ENCODE measurements around the gene SESN1.

The SESN1 gene

DNA sequence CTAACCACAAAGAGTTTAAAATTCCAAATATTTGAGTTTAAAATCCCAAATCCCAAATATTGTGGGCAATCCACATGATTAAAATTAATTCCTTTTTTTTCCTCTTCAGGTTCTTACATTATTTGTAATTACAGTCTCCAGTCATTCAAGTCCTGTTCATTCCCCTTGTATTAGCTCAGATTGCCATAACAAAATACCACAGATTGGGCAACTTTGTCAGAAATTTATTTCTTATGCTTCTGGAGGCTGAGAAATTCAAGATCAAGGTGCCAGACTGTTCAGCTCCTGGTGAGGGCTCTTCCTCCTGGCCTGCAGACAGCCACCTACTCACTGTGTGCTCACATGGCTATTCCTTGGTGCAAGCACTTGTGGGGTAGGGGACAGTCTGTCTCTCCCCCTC, 141.0 kb downstream of the SESN1 start:
- no peak for DNase-seq

DNA sequence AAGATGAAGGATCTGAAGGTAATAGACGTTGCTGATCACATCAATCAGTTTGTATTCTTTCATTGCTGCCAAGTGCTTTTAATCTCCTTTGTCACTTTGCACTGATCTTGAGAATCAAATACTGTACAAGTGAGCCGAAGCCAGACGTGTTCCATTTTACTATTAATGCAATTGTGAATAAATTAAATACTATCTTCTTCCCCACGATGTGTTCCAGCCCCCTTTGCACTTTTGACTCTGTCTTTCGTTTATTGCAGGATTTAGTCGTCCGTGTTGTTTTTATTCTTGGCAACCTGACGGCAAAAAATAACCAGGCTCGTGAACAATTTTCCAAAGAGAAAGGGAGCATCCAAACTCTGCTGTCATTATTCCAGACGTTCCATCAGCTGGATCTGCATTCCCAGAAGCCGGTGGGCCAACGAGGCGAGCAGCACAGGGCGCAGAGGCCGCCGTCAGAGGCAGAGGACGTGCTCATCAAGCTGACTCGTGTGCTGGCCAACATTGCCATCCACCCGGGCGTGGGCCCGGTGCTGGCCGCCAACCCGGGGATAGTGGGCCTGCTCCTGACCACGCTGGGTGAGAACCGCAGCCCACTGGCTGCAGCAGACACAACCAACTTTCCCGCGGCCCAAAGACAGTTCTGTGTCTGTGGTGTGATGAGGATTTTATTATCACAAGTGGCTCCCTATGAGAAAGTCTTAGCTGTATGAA, 141.7 kb downstream of the SESN1 start:
- DNase-seq = no peak

DNA sequence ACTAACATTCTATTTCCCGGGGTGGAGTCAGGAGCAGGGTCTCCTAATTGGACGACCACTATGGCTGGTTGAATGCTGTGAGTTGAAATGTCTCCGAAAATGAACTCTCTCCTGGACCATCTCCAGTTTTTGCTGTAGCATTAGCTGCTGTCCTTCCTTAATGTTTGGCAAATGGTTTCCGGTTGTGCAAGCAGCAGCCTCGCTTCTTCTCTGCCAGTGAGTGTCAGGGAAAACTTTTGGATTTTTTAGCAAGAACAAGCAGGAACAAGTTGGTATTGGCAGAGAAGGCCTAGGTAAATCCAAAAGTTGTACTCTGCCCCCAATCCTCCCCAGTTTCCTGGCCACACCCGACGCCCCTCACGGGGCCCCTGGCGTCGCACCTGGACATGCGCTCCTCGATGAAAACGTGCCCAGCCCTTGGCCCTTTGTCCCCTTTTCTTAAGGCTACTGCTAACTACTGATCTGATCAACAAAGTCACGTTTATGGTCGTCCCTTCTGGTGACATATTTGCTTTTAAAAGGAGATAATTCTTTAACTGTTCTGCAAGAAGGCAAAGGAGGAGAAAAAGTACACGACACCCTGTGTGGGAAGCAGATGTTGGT, 143.2 kb downstream of the SESN1 start:
- DNase-seq = no peak

DNA sequence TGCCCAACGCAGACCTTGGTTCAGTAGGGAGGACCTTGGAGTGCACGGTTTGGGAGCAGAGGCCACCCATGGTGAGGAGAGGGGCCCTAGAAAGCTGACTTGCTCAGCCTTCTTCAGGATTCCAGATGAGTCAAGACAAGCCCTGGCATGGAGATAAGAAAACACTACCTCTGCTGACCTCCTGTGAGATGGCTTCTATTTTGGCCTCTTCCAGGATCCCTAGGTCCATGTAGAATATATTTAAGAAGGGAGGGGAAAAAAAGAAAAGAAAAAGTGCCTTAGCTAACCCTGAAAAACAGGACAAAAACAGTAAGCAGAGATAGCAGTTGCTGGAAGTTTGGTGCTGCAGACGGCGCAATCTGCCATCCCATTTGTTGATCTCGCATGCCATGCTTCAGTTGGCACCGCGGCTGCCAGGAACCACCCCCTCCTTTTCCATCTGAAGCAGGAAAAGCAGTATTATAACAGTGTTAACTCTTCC, 146.4 kb downstream of the SESN1 start:
- DNase-seq = peak; percentile 66 to 84

DNA sequence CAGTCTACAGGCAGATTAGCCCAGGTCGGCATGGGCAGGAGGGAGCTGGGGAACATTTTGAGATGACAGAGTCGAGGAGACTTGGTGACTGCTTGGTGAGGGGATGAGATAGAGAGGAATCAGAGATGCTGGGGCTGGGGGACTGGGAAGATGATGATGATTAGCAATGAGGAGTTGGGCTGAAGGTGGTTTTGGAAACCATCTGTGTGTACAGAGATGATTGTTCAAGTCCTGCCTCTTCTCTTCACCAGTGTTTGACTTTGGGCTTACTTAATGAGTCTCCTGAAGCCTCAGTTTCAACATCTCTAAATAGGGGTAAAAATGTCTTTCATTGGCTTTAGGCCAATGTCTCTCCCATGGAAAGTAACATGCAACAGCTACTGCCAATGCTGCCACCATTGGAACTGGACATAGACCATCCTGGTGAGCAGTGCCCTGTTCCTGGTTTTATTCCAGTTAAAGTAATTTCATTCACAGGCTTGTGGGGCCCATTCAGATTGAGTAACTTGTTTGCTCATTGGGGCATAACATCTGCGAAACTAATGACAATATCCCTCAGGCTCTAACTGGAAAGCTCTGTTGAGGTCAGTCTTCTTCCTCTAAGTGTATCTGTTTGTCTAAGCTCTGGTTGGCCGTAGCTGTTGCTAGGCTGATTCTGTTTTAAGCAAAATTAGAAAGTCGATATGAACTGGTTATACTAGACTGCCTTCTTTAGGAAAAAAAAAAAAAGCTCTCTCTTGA, 147.4 kb downstream of the SESN1 start:
- DNase-seq = peak; percentile 16 to 64

DNA sequence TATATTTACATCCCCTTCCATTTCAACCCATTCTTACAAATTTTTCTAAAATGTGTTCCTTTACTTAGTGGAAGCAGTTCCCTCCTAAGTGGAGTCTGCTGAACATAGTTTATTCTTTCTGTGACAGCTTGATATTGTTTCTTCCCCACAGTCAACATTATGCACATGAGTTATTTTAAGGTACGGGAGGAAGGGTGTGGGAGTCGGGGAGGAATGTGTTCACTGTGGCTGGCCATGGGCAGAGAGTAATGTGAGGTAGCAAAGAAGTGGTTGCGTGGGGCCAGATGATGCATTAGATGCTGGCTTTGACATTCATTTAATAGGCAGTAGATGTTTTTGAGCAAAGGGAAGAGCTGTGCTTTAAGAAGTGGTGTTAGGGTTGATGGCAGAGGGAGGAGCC, 148.0 kb downstream of the SESN1 start:
- DNase-seq = no peak

DNA sequence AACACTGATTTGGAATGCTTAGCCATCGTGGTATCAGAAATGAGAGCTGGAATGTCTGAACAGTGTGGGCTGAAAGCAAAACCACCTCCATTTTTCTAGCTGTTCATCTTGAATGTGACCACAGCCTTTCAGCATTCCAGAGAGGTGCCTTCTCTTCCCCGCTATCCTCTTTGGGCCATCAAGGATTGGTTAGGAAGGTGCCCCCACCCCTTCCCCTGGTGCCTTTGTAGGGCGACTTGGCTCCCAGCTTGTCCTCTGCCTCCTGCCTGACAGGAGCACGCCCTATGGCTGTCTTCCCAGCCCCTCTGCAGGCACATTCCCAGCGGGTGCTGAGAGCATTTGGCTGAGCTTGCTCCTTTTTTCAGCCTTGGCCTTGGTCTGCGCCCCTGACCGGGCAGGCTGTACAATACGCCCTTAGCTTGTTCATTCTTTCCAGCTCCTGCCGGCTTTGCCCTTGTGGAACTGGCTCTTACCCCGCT, 148.9 kb downstream of the SESN1 start:
- DNase-seq = peak; percentile 74 to 93

DNA sequence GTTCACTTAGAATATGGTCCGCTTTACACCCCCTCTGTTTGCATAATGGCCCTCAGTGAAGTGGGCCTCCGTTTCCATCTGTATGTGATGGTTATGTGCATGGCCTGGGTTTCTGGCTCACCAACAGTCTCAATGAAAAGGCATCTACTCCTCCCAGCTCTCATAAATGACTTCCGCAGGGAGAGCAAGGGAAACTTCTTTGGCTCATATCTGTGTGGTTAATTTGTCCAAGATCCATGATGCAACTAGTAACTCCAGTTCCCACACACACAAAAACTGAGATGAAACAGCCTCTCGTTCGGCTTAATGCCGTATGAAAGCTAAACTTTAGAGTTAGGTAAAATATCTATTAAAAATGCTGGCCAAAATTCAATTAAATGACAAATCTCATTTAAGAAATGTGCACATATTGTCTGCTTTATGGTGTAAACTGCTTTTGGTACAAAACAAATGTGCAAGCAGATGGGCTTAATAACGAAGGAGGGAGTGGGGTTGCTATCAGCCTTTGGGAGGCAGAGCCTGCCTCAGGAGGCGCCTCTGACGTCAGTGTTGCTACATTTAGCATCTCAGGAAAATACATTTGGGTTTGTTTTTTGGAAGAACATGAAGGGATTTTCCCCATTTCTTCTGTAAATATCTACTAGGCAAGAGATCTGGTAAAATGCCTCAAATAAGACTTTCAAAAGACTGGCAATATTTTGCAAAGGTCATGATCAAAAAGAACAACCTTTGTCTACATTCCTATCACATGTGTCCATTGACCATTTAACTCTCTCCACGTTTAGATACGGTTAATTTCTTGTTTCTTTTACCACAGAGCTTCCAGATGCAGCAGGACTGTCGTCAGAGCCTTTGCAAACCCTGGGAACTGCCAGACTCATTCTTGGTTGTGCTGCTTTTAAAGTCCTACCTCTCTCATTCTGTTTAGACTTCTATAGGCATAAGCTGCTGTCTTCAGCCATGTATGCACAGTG, 149.7 kb downstream of the SESN1 start:
- DNase-seq = peak; percentile 78 to 81

DNA sequence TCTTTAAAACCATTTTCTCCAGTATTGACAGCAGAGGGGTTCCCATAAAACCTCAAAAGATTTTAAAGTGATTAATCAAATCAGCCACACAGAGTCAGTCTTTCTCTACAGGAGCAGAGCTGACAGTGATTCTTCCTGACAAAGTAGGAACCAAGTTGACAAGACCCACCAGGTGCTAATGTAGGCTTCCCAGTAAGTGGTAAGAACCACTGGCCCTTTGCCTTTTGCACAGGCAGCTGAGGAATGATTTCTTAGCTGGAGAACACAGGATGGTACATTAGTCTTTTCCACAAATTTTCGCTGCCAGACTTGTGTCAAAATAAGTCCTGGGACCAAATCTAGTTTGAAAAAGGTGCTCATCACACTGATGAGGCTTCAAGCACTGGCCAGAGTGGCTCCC, 150.6 kb downstream of the SESN1 start:
- DNase-seq = peak; percentile 23 to 34

DNA sequence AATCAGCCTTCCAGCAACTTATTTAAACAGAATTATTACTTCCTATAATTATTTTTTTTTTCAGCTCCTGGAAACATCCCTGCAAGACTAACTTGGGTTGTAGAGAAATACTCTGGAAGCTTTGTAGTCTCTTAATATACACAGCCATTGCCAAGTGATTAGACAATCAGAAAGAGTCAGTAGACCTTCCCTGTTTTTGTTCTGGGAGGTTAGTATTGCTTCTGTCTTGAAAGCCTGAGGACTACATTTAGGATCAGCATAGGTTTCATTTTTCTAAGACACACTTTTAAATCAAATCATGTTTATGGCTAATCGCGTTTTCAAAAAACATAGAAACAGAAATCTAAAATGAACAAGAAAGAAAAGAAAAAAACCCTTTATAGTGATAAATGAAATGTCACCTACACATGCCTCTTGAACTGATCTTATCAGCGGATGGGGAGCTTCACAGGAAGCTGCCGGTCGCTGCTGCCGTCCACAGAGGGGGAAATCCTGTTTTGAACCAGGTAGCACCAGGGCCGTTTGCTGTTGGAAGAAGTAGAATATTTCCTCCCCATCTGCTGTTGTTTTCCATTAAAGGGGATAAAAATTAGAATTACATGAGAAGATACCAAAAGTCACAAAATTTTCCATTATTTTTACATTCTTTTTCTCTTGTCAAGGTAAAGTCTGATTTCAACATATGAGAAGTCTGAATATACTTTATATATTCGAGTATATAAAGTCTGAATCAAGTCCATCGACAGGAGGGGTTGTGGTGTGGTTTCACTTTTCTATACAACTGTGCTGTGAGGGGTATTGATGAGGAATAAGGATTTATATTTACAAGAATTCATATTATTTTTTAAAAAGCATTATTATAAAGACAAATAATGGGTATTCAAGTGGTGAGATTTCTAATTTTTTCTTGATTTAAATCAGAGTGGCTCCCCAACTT, 151.8 kb downstream of the SESN1 start:
- DNase-seq = no peak

DNA sequence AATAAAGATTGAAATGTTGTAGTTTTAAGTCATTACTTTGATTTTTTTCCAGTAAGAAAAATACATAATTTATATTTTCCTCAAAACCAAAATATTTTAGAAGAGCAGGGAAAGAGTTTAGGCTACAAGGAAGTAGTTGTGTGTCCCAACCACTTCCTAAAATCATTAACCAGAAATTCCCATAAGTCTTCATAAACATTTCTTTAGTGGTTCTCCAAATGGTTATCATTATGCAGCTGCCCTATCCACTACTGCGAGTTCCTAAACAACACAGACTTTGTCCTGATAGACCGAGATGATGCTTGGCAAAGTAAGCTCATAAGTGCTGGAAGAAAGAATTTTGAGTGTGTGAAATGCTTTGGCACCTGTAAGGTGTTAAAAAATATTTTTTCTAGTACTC, 152.8 kb downstream of the SESN1 start:
- no peak for DNase-seq

DNA sequence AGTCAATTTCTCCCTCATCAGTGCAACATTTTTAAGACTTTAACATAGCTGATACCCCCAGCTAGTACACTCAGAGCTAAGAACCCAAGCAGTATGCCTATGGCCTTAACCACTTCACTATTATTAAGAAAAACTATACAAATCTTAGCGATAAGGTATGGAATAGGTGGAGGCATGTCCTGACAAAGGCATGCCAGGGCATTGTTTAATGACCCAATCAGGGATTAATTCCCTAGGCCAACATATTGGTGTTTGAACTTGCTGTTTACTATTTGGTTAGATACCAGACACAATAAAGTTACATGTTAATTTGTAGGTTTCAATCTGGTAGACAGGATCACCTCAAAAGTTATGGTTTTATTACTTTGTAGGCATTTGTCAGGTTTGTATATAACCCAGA, 153.4 kb downstream of the SESN1 start:
- no peak for DNase-seq

DNA sequence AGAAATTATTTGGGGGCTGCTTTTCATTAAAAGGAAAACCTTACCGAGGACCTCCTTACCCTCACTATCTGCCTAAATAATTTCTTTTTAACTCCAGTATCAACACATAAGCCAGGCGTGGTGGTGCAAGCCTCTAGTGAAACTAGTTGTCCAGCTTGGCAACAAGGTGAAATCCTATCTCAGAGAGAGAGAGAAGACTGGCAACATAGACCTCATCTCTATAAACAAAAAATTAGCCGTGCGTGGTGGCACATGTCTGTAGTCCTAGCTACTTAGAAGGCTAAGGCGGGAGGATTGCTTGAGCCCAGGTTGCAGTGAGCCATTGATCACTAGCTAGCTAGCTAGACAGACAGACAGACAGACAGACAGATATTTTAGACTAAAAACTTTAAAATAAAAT, 153.9 kb downstream of the SESN1 start:
- DNase-seq = no peak

DNA sequence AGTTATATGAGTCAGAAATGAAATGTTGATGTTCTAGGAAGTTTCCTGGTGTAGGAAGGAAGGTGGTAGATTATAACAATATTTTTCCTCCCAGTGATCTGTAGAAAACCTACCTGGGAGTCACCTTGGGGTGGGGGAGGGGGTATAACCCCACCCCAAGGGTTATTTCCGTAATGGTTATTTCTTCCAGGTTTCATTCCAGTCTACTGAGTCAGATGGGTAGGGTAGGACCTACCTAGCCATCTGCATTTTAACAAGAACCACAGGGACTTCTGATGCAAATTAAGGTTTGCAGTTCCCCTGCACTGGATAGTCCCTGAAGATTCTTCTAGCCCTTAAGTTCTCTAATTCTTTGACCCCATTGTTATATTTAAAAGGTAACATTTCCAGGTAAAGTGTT, 157.5 kb downstream of the SESN1 start:
- no peak for DNase-seq
